GM18505 (cell line): ENCODE results near the gene CCR8.
"Not testable (repeated sequence)": the region's sequence is repeated elsewhere in the genome, so short reads cannot be mapped to it uniquely, and the experiment has no call there.

ENCODE experiments used
- ATAC-seq: cut with Tn5 transposase; IDR thresholded peaks from one replicate; pipeline ENCODE4 v1.9.1; 2021; ENCODE audit not compliant: unreplicated experiment
- POLR2A ChIP-seq: IDR thresholded peaks from 4 replicates; pipeline ENCODE4 v1.6.1; 2011; ENCODE audit warnings: borderline replicate concordance; ENCODE audit not compliant: insufficient read depth, insufficient read length; ENCODE audit errors: extremely low read depth

The CCR8 gene

DNA sequence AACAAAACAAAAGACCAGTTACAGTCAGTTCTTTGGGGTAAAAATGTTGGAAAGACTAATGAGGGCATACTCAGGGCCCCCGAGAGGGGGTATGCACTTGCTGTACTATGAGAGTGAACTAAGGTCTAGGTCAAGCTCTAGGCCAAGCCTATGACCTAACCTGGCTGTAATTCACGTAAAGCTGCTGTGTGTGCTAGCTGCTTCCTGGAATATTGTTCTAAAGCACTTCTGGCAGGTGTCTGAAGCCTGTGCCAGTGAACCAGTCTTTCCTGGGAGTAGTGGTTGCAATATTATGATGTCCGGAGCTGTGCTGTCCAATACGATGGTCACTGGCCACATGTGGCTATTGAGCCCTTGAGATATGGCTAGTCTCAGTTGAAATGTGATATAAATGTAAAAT lies 36.5 kb upstream of the CCR8 start:
- ATAC-seq: no peak
- TF ChIP-seq POLR2A: no peak

DNA sequence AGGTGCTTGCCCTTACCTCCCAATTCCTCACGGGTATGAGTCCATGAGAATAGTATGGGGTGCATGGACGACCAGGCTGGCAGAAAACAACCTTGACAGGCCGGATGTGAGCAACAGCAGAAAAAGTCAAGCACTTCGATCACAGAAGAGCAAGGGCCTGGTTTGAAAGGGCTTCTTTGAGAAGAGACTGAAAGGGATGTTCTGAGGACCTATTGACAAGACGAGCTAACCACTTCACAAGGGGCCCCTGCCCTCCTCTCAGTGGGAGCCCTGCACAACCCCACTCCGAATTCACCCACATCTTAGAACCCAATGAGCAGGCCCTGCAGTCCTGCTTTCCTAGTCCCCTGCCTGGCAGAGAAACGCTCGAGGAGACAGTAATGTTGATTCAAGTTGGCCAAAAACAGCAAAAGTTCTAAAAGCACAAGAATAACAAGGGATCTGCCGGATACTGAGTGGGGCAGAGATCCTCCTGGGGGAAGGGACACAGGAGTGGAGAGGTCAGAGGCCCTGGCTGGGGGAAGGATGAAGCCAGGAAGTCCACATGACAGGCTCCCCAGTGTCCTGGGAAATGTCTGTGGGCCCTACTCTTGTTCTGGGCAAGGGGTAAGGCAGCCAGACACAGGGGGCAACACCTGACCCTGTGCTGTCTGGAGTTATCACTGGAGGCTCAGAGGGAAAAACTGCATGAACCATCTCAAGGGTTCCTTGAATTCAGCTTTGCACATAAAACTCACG lies 34.9 kb upstream of the CCR8 start:
- ATAC-seq: no peak
- TF ChIP-seq POLR2A: peak; percentile 27

DNA sequence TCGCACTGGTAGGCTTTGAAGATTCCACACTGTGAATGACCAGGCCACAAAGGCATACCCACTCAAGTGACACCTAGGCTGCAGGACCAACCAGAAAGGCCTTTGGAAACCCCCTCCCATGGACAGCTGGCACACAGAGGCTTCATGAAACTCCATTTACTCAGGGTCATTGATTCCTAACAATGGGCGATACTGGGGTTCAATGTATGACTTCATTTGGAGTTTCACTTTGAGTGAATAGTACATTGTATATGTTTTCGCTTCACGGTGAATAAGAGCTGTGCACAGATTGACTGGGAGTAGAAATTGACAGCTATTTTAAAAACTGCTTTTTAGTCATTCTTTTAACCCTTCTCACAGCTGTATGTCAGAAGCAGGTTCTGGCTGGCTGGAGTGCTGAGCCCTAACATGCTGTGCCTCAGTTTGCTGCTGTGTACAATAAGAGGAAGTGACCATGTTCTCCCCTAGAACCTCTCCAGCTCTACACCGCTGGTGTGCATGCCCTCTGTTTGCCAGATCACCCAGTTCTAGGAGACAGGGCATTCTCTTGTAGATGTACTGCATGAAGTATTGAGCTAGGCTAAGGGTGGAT lies 34.2 kb upstream of the CCR8 start:
- ATAC-seq: peak; percentile 84
- TF ChIP-seq POLR2A: no peak

DNA sequence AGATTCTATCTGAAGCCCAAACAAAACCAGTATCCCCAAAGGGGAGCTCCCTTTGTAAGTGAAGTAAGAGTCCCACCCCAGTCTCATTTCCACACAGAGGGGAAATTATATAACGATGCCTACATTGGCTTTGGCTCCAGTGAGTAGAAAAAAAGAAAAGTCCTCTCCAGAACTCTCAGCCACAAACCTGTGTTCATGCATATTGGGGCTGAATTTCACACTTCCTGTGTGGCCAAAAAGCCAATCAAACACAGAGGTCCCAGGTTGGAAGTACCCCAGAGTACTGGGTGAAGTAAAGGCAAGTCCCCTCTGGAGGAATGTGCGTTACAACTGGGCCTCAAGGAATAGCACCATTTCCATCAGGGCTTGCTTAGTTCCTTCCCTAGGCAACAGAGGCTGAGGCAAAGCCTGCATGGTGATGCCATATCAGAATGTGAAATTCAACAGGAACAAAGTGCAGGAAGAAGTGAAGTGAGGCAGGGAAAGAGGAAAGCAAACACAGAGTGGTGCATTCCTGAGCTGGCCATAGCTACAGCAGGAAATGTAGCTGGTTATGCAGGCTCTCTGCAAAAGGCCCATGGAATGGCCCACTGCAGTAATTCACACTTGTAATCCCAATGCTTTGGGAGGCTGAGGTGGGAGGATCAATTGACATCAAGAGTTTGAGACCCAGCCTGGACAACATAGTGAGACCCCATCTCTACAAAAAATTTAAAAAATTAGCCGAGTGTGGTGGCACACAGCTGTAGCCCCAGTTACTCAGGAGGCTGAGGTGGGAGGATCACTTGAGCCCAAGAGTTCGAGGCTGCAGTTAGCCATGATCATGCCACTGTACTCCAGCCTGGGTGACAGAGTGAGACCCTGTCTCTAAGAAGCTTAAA lies 33.1 kb upstream of the CCR8 start:
- ATAC-seq: no peak
- TF ChIP-seq POLR2A: no peak

DNA sequence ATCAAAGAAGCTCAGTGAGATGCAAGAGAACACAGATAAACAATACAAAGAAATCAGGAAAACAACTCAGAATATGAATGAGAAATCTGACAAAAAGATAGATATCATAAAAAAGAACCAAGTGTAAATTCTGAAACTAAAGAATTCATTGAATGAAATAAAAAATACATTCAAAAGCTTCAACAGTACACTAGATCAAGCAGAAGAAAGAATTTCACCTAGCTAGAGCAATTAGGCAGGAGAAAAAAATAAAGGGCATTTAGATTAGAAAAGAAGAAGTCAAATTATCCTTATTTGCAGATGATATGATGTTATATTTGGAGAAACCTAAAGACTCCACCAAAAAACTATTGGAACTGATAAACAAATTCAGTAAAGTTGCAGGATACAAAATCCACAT lies 30.2 kb upstream of the CCR8 start:
- TF ChIP-seq POLR2A: no peak
- no peak for ATAC-seq

DNA sequence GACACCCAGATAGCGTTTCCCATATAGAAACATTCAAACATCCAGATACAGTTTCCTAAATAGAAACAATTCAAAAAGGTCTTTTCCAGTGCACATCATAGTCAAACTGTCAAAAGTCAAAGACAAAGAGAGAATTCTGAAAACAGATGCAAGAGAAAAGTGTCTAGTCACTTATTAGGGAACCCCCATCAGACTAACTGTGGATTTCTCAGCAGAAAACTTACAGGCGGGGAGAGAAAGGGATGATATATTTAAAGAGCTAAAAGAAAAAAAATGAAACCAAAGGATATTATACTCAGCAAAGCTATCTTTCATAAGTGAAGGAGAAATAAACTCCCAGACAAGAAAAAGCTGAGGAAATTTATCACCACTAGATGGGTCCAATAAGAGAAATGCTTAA lies 27.3 kb upstream of the CCR8 start:
- no peak for ATAC-seq
- TF ChIP-seq POLR2A: no peak

DNA sequence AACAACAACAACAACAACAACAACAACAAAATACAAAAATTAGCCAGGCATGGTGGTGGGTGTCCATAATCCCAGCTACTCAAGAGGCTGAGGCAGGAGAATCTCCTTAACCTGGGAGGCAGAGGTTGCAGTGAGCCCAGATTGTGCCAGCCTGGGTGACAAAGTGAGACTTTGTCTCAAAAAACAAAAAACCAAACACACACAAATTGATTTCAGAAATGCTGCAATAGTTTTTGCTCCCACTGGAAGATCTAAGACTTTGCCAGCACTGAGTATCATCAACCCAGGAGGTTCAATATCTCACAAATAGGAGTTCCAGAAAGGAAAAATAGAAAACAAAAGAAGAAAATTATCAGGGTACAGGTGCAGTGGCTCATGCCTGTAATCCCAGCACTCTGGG lies 16.2 kb upstream of the CCR8 start:
- no peak for TF ChIP-seq POLR2A
- no peak for ATAC-seq

DNA sequence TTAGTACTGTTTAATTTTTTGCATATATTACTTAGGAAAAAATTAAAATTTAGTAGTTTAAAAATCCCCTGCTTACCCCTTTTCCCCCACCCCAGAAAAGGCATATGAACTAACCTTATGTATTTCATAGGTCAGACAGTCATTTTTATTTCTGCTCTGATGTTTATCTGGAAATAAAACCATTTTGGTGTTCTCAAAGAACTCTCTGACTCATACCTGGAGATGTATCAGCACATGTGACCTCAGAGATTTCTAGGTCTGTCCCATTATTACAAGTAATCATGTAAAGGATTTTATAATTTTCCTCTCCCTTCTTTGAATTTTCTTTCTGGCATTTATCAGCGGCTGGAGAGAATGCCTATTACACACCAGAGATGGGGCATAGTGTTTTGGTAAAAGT lies 14.1 kb upstream of the CCR8 start:
- TF ChIP-seq POLR2A: no peak
- ATAC-seq: no peak

DNA sequence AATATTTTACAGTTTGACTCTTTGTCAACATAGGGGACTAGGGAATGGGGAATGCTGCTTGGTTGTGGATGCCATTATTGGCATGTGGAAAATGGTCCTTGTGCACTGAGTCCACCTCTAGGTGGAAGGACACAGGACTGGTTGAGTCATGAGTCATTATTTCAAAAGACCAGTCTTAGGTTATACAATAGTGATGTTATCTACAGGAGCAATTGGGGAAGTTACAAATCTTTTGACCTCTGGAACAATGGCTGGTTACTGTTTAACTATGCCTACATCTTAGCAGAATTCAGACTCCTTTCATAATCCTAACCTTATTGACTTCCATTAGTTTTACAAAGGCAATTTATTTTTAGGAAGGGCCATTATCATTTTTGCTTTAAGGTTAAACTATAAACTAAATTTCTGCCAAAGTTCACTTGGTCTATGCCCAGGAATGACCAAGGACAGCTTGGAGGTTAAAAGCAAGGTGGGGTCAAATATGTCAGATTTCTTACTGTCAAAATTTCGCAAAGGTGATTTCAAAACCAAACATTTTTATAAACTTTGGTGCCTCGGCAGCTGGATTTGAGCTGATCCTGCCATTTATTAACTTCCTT lies 11.8 kb upstream of the CCR8 start:
- ATAC-seq: no peak
- TF ChIP-seq POLR2A: no peak

DNA sequence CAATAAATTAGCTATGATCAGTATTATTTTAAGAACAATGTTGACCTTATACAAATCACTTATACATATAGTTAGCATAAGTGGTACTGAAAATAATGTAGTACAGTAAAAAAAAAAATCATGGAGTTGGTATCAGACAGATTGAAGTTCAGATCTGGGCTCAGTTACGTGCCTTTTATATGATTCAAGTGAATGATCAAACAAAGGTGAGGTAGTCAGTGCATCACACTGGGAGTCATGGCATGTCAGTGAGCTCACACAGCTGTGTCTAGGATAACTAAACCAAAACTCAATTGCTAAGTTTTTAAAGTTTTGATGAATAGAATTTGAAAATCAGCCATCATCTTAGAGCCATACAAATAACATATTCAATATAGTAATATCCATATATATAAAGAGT lies 11.2 kb upstream of the CCR8 start:
- TF ChIP-seq POLR2A: no peak
- no peak for ATAC-seq

DNA sequence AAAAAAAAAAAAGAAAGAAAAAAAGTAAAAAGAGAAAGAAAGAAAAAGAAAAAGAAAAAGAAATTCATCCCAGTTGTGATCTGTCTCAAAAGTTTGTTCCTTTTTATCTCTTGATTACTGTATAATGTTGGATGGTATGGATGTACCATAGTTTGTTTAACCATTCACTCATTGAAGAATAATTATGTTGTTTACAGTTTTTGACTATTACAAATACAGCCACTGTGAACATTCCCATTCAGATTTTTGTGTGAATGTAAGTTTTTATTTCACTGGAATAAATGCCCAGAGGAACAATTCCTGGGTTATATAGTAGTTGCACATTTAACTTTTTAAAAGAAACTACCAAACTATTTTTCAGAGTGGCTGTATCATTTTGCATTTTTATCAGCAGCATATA lies 10.3 kb upstream of the CCR8 start:
- ATAC-seq: no peak
- TF ChIP-seq POLR2A: no peak

DNA sequence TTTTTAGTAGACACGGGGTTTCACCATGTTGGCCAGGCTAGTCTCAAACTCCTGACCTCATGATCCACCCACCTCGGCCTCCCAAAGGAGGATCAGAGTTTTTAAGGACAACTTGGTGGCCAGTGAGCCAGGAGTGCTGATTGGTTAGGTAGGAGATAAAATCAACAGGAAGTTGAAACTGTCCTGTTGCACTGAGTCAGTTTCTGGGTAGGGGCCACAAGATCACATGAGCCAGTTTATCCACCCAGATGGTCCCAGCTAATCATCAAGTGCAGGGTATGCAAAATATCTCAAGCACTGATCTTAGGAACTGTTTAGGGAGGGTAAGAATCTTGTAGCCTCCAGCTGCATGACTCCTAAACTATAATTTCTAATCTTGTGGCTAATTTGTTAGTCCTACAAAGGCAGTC lies 7.9 kb upstream of the CCR8 start:
- not testable (repeated sequence) for ATAC-seq

DNA sequence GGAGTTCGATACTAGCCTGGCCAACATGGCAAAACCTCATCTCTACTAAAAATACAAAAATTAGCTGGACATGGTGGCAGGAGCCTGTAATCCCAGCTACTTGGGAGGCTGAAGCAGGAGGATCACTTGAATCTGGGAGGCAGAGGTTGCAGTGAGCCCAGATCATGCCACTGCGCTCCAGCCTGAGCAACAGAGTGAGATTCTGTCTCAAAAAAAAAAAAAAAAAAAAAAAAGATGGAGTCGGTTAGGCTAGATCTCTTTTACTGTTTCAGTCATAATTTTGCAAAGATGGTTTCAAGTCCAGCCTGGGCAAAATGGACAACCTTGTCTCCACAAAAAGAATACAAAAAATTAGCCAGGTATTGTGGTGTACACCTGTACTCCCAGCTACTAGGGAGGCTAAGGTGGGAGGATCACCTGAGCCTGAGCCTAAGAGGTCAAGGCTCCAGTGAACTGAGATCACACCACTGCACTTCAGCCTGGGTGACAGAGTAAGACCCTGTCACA lies 7.2 kb upstream of the CCR8 start:
- not testable (repeated sequence) for ATAC-seq

DNA sequence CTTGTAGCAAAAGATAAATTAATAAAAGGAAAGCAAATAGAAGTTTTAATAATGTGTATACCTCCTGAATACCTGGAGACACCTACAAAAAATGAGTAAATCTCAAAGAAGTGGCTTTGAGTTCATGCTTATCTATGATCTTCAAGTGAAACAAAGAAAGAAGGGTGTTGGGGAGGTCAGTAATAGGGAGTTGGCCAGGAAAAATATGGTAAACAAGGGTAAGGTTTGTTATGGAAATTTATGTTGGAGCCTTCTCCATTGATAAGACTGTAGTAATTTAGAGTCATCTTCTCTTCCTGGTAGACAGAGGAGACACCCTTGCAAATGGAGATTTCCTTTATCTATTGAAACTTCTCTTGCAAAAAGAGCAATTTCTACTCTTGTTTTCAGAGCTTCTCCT lies 6.6 kb upstream of the CCR8 start:
- TF ChIP-seq POLR2A: no peak
- no peak for ATAC-seq

DNA sequence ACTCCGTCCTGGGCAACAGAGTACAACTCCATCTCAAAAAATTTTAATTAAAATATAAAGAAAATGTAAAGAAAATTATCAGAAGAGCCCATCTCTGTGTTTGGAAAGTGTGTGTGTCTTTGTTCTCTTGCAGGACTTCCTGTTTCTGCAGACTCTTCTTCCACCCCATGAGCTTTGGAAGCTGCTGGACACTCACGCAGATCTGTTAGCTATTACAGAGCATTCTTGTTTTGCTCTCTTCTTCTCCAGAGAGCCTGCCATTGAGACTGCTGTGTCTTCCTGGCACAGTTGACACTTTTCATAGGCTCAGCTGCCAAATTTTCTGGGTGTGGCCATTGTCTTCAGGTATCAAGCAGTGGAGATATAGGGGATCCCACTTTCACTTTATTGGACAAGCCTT lies 6.0 kb upstream of the CCR8 start:
- TF ChIP-seq POLR2A: no peak
- no peak for ATAC-seq
